ENCODE data around the gene FREY1. TPM values are rescaled to one million over a fixed set of nuclear protein-coding genes. Genes with fewer than 3 reads are reported as not detected.

Gene FREY1
- total RNA-seq, 1 donor from 2014 or later, result 1.2 TPM

GRCh38 chr11:45899086-45899447 lies 8.0 kb downstream of the FREY1 start:
- DNase-seq (ENCODE audit: low spot score in 2 of 2) (no peak), FAIRE-seq (no peak)

GRCh38 chr11:45897556-45897955 lies 9.5 kb downstream of the FREY1 start:
- FAIRE-seq, result no peak

GRCh38 chr11:45896422-45896984 lies 10.6 kb downstream of the FREY1 start:
- DNase-seq (ENCODE audit: low spot score in 2 of 2) (no peak), FAIRE-seq (no peak)

More at GRCh38 chr11:45897556-45897955, 9.5 kb downstream of the FREY1 start:
- no peak for DNase-seq (ENCODE audit: low spot score in 2 of 2)

GRCh38 chr11:45895553-45896259 lies 11.4 kb downstream of the FREY1 start:
- FAIRE-seq (no peak), DNase-seq (ENCODE audit: low spot score in 2 of 2) (no peak)

- no peak for DNase-seq (ENCODE audit: low spot score in 2 of 2)
- FAIRE-seq, result no peak
Measured at GRCh38 chr11:45894555-45895247, 12.4 kb downstream of the FREY1 start.

GRCh38 chr11:45892856-45893255 lies 14.2 kb downstream of the FREY1 start:
- FAIRE-seq, result no peak

GRCh38 chr11:45890886-45891550 lies 16.1 kb downstream of the FREY1 start:
- DNase-seq (ENCODE audit: low spot score in 2 of 2), result no peak
- FAIRE-seq, result no peak

More at GRCh38 chr11:45892856-45893255, 14.2 kb downstream of the FREY1 start:
- DNase-seq (ENCODE audit: low spot score in 2 of 2), result no peak

- FAIRE-seq (no peak), DNase-seq (ENCODE audit: low spot score in 2 of 2) (no peak)
Measured at GRCh38 chr11:45889966-45890365, 17.1 kb downstream of the FREY1 start.

GRCh38 chr11:45889555-45889954 lies 17.5 kb downstream of the FREY1 start:
- no peak for FAIRE-seq
- no peak for DNase-seq (ENCODE audit: low spot score in 2 of 2)

GRCh38 chr11:45887587-45887986 lies 19.5 kb downstream of the FREY1 start:
- FAIRE-seq, result no peak
- no peak for DNase-seq (ENCODE audit: low spot score in 2 of 2)

- no peak for FAIRE-seq
- DNase-seq (ENCODE audit: low spot score in 2 of 2), result peak in 1 of 2 donors; percentile 21
Measured at GRCh38 chr11:45886816-45887520, 20.1 kb downstream of the FREY1 start.

GRCh38 chr11:45885921-45886721 lies 20.9 kb downstream of the FREY1 start:
- FAIRE-seq (no peak), DNase-seq (ENCODE audit: low spot score in 2 of 2) (peak in 1 of 2 donors; percentile 31)

- DNase-seq (ENCODE audit: low spot score in 2 of 2) (peak; percentile 84 to 86), FAIRE-seq (no peak)
Measured at GRCh38 chr11:45885274-45885920, 21.7 kb downstream of the FREY1 start, which contains the start of gene MAPK8IP1. Gene MAPK8IP1 (plus strand): TSS chr11:45885651. CDS start chr11:45885821, 170 bp downstream.

- DNase-seq (ENCODE audit: low spot score in 2 of 2), result peak in 1 of 2 donors; percentile 15
- no peak for FAIRE-seq
Measured at GRCh38 chr11:45884596-45885185, 22.4 kb downstream of the FREY1 start.

GRCh38 chr11:45881708-45882368 lies 25.2 kb downstream of the FREY1 start:
- FAIRE-seq (no peak), DNase-seq (ENCODE audit: low spot score in 2 of 2) (no peak)

GRCh38 chr11:45880772-45881570 lies 26.1 kb downstream of the FREY1 start:
- DNase-seq (ENCODE audit: low spot score in 2 of 2) (peak in 1 of 2 donors; percentile 10), FAIRE-seq (no peak)

Measured in frontal cortex (tissue), 4 donors.